ENCODE data around the gene FAM50A. TPM values are rescaled to one million over a fixed set of nuclear protein-coding genes. Genes with fewer than 3 reads are reported as not detected.

FAM50A gene
- total RNA-seq, 4 donors from 2014 or later, result 15.9 to 27.3 (median 19.6) TPM

DNA sequence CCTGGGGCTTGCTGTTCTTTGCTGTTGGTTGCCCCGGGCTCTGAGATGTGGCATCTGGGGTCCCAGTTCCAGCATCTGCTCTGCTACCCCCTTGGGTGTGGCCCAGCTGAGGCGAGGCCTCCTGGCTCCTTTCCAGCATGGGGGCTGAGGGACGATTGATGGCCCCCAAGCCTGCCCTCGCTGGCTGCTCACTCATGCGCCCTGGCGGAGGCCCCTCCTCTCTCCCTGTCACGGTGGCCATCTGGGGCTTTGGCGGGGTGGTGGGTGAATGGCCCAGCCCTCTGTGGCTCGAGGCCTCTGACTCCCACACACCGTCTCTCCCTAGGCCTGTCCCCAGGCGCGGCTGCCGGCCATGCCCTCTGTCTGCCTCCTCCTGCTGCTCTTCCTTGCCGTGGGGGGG is 15.9 kb downstream of the FAM50A start:
- Histone ChIP-seq H3K36me3 (peaks cover 0 to 21% (median 0%) of the 10 kb centered on the region in 3 donors), H3K4me3 (peak overlapping the region in 2 of 4 donors; percentile 59 to 74), H3K27ac (no peak overlapping the region), H3K4me1 (peaks cover 5 to 31% (median 7%) of the 10 kb centered on the region in 3 donors), H3K9me3 (no peaks in the 10 kb centered on the region), H3K27me3 (no peaks in the 10 kb centered on the region)
- no peak for DNase-seq
- 49% methylated on average over 6 of the region's 14 CpGs; no CpG with 5 or more reads in 1 of the 2 donors for WGBS, 2 donors
- TF ChIP-seq POLR2A (IDR thresholded peaks at IDR 0.05), result no peak
- TF ChIP-seq, protein P1, sequence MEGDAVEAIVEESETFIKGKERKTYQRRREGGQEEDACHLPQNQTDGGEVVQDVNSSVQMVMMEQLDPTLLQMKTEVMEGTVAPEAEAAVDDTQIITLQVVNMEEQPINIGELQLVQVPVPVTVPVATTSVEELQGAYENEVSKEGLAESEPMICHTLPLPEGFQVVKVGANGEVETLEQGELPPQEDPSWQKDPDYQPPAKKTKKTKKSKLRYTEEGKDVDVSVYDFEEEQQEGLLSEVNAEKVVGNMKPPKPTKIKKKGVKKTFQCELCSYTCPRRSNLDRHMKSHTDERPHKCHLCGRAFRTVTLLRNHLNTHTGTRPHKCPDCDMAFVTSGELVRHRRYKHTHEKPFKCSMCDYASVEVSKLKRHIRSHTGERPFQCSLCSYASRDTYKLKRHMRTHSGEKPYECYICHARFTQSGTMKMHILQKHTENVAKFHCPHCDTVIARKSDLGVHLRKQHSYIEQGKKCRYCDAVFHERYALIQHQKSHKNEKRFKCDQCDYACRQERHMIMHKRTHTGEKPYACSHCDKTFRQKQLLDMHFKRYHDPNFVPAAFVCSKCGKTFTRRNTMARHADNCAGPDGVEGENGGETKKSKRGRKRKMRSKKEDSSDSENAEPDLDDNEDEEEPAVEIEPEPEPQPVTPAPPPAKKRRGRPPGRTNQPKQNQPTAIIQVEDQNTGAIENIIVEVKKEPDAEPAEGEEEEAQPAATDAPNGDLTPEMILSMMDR (IDR thresholded peaks at IDR 0.05), result no peak
- intact Hi-C loops (cut with DNase I), result no loop called here

DNA sequence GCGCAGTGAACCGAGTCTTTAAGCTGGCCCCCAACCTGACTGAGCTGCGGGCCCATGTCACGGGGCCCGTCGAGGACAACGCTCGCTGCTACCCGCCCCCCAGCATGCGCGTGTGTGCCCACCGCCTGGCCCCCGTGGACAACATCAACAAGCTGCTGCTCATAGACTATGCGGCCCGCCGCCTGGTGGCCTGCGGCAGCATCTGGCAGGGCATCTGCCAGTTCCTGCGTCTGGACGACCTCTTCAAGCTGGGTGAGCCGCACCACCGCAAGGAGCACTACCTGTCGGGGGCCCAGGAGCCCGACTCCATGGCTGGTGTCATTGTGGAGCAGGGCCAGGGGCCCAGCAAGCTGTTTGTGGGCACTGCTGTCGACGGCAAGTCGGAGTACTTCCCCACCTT is 16.4 kb downstream of the FAM50A start:
- peaks cover 0 to 25% (median 0%) of the 10 kb centered on the region in 3 donors for H3K36me3 ChIP-seq
- no peak for DNase-seq
- H3K4me1 ChIP-seq, result peaks cover 5 to 31% (median 7%) of the 10 kb centered on the region in 3 donors
- H3K27ac ChIP-seq, result no peak overlapping the region
- intact Hi-C loops (cut with DNase I), result no loop called here
- H3K9me3 ChIP-seq, result no peaks in the 10 kb centered on the region
- H3K27me3 ChIP-seq, result no peaks in the 10 kb centered on the region
- WGBS, 2 donors, result 93% methylated on average over 13 of the region's 26 CpGs; no CpG with 5 or more reads in 1 of the 2 donors
- TF ChIP-seq, protein P1 (IDR thresholded peaks at IDR 0.05), result no peak
- TF ChIP-seq POLR2A (IDR thresholded peaks at IDR 0.05), result no peak
- peak overlapping the region in 1 of 4 donors; percentile 74 for H3K4me3 ChIP-seq

DNA sequence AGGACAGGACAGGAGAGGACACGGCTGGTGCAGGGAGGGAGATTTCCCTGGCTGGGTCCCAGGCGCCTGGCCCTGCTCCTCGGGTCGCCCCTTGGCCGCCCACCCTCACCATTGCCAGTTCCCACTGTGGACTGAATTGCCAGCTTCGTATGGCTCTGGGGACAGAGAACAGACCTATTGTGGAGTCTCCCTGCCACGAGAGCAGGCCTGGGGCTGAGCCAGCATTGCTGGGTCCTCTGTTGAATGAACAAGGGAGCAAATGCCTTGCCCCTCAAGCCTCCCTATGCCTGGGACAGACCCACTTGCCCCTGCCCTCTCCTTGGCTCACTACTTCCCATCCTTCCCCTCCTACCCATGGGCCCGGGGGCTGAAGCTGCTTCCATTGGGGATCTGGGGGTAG is 18.5 kb downstream of the FAM50A start:
- WGBS, 2 donors, result 73 to 100% methylated on average over 1 to 2 of the region's 8 CpGs
- H3K4me1 ChIP-seq, result peaks cover 5 to 27% (median 7%) of the 10 kb centered on the region in 3 donors
- no peaks in the 10 kb centered on the region for H3K9me3 ChIP-seq
- DNase-seq, result no peak
- H3K4me3 ChIP-seq, result no peak overlapping the region
- H3K36me3 ChIP-seq, result peaks cover 0 to 46% (median 0%) of the 10 kb centered on the region in 3 donors
- no peak overlapping the region for H3K27ac ChIP-seq
- intact Hi-C loops (cut with DNase I), result no loop called here
- TF ChIP-seq, protein P1 (IDR thresholded peaks at IDR 0.05), result no peak
- no peak for TF ChIP-seq POLR2A (IDR thresholded peaks at IDR 0.05)
- no peaks in the 10 kb centered on the region for H3K27me3 ChIP-seq

DNA sequence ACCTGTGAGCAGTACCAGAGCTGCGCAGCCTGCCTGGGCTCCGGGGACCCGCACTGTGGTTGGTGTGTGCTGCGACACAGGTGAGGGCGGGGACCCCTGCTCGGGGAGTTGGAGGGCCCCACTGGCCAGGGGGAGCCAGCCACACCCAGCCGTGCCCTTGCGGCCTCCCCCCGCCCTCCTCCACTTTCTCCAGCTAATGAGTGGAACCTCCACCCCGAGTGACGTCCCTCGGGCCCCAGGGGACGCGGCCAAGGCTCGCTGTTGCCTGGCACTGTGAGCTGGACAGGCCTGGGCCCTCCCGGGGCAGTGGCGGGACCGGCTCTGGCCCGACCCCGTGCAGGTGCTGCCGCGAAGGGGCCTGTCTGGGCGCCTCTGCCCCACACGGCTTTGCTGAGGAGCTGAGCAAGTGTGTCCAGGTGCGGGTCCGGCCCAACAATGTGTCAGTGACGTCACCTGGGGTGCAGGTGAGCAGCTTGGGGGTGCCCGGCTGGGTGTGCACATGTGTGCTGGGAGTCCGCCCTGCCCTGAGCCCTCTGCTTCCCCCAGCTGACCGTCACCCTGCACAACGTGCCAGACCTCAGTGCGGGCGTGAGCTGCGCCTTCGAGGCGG is 19.8 kb downstream of the FAM50A start:
- DNase-seq, result no peak
- TF ChIP-seq POLR2A (IDR thresholded peaks at IDR 0.05), result no peak
- TF ChIP-seq, protein P1 (IDR thresholded peaks at IDR 0.05), result no peak
- no peak overlapping the region for H3K27ac ChIP-seq
- H3K27me3 ChIP-seq, result no peaks in the 10 kb centered on the region
- H3K9me3 ChIP-seq, result no peaks in the 10 kb centered on the region
- WGBS, 2 donors, result 92% methylated on average over 7 of the region's 36 CpGs; no CpG with 5 or more reads in 1 of the 2 donors
- intact Hi-C loops (cut with DNase I), result no loop called here
- H3K4me3 ChIP-seq, result no peak overlapping the region
- peaks cover 0 to 59% (median 0%) of the 10 kb centered on the region in 3 donors for H3K36me3 ChIP-seq
- H3K4me1 ChIP-seq, result peaks cover 5 to 21% (median 7%) of the 10 kb centered on the region in 3 donors

DNA sequence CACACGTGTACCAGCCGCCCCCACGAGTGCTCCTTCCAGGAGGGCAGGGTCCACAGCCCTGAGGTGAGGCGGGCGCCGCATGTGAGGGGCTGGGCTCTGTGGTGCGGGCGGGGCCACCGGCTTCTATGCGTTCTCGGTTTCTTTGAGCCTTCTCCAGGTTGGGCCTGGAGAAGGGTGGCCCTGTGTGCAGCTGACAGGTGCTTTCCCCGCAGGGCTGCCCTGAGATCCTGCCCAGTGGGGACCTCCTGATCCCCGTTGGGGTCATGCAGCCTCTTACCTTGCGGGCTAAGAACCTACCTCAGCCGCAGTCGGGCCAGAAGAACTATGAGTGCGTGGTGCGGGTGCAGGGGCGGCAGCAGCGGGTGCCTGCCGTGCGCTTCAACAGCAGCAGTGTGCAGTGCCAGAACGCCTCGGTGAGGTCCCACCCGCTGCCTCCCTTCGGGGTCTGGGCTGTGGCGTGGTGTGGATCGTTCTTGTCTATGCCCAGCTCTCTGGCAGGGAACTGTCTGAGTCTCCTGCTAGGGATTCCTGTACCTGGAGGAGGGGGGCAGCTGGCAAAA is 20.9 kb downstream of the FAM50A start:
- no peak for DNase-seq
- Histone ChIP-seq H3K27me3 (no peaks in the 10 kb centered on the region), H3K9me3 (no peaks in the 10 kb centered on the region), H3K4me3 (no peak overlapping the region), H3K4me1 (peaks cover 0 to 10% (median 3%) of the 10 kb centered on the region in 3 donors), H3K36me3 (peaks cover 0 to 71% (median 0%) of the 10 kb centered on the region in 3 donors), H3K27ac (no peak overlapping the region)
- intact Hi-C loops (cut with DNase I), result no loop called here
- 98% methylated on average over 10 of the region's 28 CpGs; no CpG with 5 or more reads in 1 of the 2 donors for WGBS, 2 donors
- TF ChIP-seq, protein P1 (IDR thresholded peaks at IDR 0.05), result no peak
- TF ChIP-seq POLR2A (IDR thresholded peaks at IDR 0.05), result no peak

Data from esophagus squamous epithelium (tissue), 5 donors.